ELF-1 (cell line): ENCODE results near the gene IL12RB2.
A peak's percentile ranks its signal among the peaks of the same experiment; 100 is the strongest.
"Not testable (repeated sequence)": the region's sequence is repeated elsewhere in the genome, so short reads cannot be mapped to it uniquely, and the experiment has no call there.

ENCODE experiments used
- DNase-seq: peaks from one replicate; pipeline ENCODE4 v3.0.0-alpha.2; 2016; ENCODE audit warnings: low read depth, low spot score

IL12RB2 gene

GRCh38 chr1:67394548-67394947 lies 86.9 kb downstream of the IL12RB2 start:
- no peak for DNase-seq

- DNase-seq = no peak
These were observed 91.7 kb downstream of the IL12RB2 start for GRCh38 chr1:67399199-67399993.

- DNase-seq = not testable (repeated sequence)
These were observed 92.5 kb downstream of the IL12RB2 start for GRCh38 chr1:67400029-67400786.

- no peak for DNase-seq
These were observed 93.8 kb downstream of the IL12RB2 start for GRCh38 chr1:67401443-67401842.

- no peak for DNase-seq
These were observed 96.5 kb downstream of the IL12RB2 start for GRCh38 chr1:67404212-67404620.

- DNase-seq = no peak
These were observed 98.0 kb downstream of the IL12RB2 start for GRCh38 chr1:67405473-67406245.

- DNase-seq = no peak
These were observed 99.8 kb downstream of the IL12RB2 start for GRCh38 chr1:67407498-67407897.

- no peak for DNase-seq
These were observed 100.5 kb downstream of the IL12RB2 start for GRCh38 chr1:67408148-67408547.

- DNase-seq = not testable (repeated sequence)
These were observed 105.4 kb downstream of the IL12RB2 start for GRCh38 chr1:67413101-67413500.

- no peak for DNase-seq
These were observed 106.9 kb downstream of the IL12RB2 start for GRCh38 chr1:67414574-67414973.

GRCh38 chr1:67415041-67415440 lies 107.4 kb downstream of the IL12RB2 start:
- DNase-seq = no peak

GRCh38 chr1:67417733-67418132 lies 110.1 kb downstream of the IL12RB2 start:
- DNase-seq = not testable (repeated sequence)

- no peak for DNase-seq
These were observed 111.3 kb downstream of the IL12RB2 start for GRCh38 chr1:67418839-67419586.

GRCh38 chr1:67420835-67421492 lies 113.3 kb downstream of the IL12RB2 start:
- no peak for DNase-seq

GRCh38 chr1:67427465-67427864 lies 119.8 kb downstream of the IL12RB2 start:
- no peak for DNase-seq

- DNase-seq = no peak
These were observed 120.3 kb downstream of the IL12RB2 start for GRCh38 chr1:67427947-67428346.

- peak; percentile 19 for DNase-seq
These were observed 121.4 kb downstream of the IL12RB2 start for GRCh38 chr1:67429011-67429527.

- DNase-seq = peak; percentile 43
These were observed 122.1 kb downstream of the IL12RB2 start for GRCh38 chr1:67429528-67430357.

GRCh38 chr1:67430358-67431155 lies 122.9 kb downstream of the IL12RB2 start, which contains the start of gene SERBP1:
SERBP1 (minus strand) TSS chr1:67430402; CDS start chr1:67430300, 102 bp downstream.
- DNase-seq = peak; percentile 99
